WTC11 (cell line): Measurements from ENCODE around the gene AMN. TPM values are rescaled to one million over a fixed set of nuclear protein-coding genes. Genes with fewer than 3 reads are reported as not detected.

Source experiments
- ATAC-seq: fragments of 200-7000 bp; cut with Tn5 transposase; 2 replicates; pipeline ENCODE4 v1.10.0; 2021; ENCODE audit warnings: mild to moderate bottlenecking, moderate library complexity
- CTCF ChIA-PET: fragments of 300-600 bp; sonication (Branson Sonifier 250); formaldehyde crosslinking; loops from one replicate; lab custom pipeline; 2021; ENCODE audit warnings: antibody characterized with exemption; lab: Charles Lee
- POLR2A ChIA-PET: fragments of 350-600 bp; sonication (Branson Sonifier 250); formaldehyde crosslinking; loops from one replicate; lab custom pipeline; 2021; ENCODE audit warnings: antibody characterized with exemption; lab: Charles Lee
- DNase-seq: peaks from one replicate; pipeline ENCODE4 v3.0.0; 2021; ENCODE audit warnings: low spot score
- H3K27ac Mint-ChIP-seq: 2 replicates; pipeline ENCODE4 v1.8.0; 2021; ENCODE audit warnings: mixed read lengths
- H3K27me3 Mint-ChIP-seq: 2 replicates; pipeline ENCODE4 v1.8.0; 2021; ENCODE audit warnings: low read depth, mild to moderate bottlenecking, moderate library complexity, mixed read lengths
- H3K36me3 Mint-ChIP-seq: 2 replicates; pipeline ENCODE4 v1.8.0; 2021; ENCODE audit warnings: mixed read lengths
- H3K4me1 Mint-ChIP-seq: 2 replicates; pipeline ENCODE4 v1.8.0; 2022; ENCODE audit warnings: mixed read lengths
- H3K4me3 Mint-ChIP-seq: 2 replicates; pipeline ENCODE4 v1.8.0; 2021; ENCODE audit warnings: mild to moderate bottlenecking, moderate library complexity, mixed read lengths
- H3K9me3 Mint-ChIP-seq: 2 replicates; pipeline ENCODE4 v1.8.0; 2021; ENCODE audit warnings: mixed read lengths
- ATF3 ChIP-seq: sonication (generic); formaldehyde crosslinking; conservative IDR thresholded peaks from 2 replicates; pipeline ENCODE4 v1.8.1; 2022; ENCODE audit warnings: mild to moderate bottlenecking, missing genetic modification reagents
- CTCF ChIP-seq: fragments of 200-600 bp; IDR thresholded peaks from 2 replicates; pipeline ENCODE4 v1.8.0; 2022; ENCODE audit warnings: antibody characterized with exemption
- E2F5 ChIP-seq: sonication (generic); formaldehyde crosslinking; IDR thresholded peaks from 2 replicates; pipeline ENCODE4 v1.8.1; 2022; ENCODE audit warnings: mild to moderate bottlenecking, moderate library complexity, missing genetic modification reagents
- ELF4 ChIP-seq: sonication (generic); formaldehyde crosslinking; IDR thresholded peaks from 2 replicates; pipeline ENCODE4 v1.8.1; 2022; ENCODE audit warnings: low read depth, mild to moderate bottlenecking, moderate library complexity, missing genetic modification reagents
- ESRRA ChIP-seq: sonication (generic); formaldehyde crosslinking; IDR thresholded peaks from 2 replicates; pipeline ENCODE4 v1.8.1; 2022; ENCODE audit warnings: mild to moderate bottlenecking, missing genetic modification reagents, borderline replicate concordance
- FOXJ3 ChIP-seq: sonication (generic); formaldehyde crosslinking; IDR thresholded peaks from 2 replicates; pipeline ENCODE4 v1.9.0; 2021; ENCODE audit warnings: missing genetic modification reagents, mild to moderate bottlenecking, borderline replicate concordance
- GRHL2 ChIP-seq: fragments of 250-450 bp; sonication (Bioruptor Pico); IDR thresholded peaks from 2 replicates; pipeline ENCODE4 v1.8.0; 2022; ENCODE audit warnings: mild to moderate bottlenecking, moderate library complexity; ENCODE audit not compliant: insufficient replicate concordance, severe bottlenecking
- GTF2I ChIP-seq: fragments of 250-450 bp; sonication (Bioruptor Pico); conservative IDR thresholded peaks from 2 replicates; pipeline ENCODE4 v1.4.0; 2021; ENCODE audit warnings: mild to moderate bottlenecking
- HMGA2 ChIP-seq: fragments of 250-450 bp; sonication (Bioruptor Pico); IDR thresholded peaks from 2 replicates; pipeline ENCODE4 v1.4.0; 2021; ENCODE audit warnings: mild to moderate bottlenecking, moderate library complexity
- HMGXB4 ChIP-seq: sonication (generic); formaldehyde crosslinking; IDR thresholded peaks from 2 replicates; pipeline ENCODE4 v1.8.1; 2023; ENCODE audit warnings: mild to moderate bottlenecking, moderate library complexity, missing genetic modification reagents
- NFYB ChIP-seq: sonication (generic); formaldehyde crosslinking; conservative IDR thresholded peaks from 2 replicates; pipeline ENCODE4 v1.8.0; 2022; ENCODE audit warnings: low read depth, missing genetic modification reagents
- NR1H2 ChIP-seq: sonication (generic); formaldehyde crosslinking; IDR thresholded peaks from 2 replicates; pipeline ENCODE4 v1.9.0; 2021; ENCODE audit warnings: mild to moderate bottlenecking, moderate library complexity, missing genetic modification reagents
- OVOL2 ChIP-seq: fragments of 250-450 bp; sonication (Bioruptor Pico); IDR thresholded peaks from 2 replicates; pipeline ENCODE4 v1.9.0; 2021; ENCODE audit warnings: mild to moderate bottlenecking, borderline replicate concordance
- RELA ChIP-seq: sonication (generic); formaldehyde crosslinking; IDR thresholded peaks from 2 replicates; pipeline ENCODE4 v1.8.1; 2022; ENCODE audit warnings: missing genetic modification reagents, mild to moderate bottlenecking, borderline replicate concordance
- TCF7 ChIP-seq: sonication (generic); formaldehyde crosslinking; IDR thresholded peaks from 2 replicates; pipeline ENCODE4 v1.8.0; 2022; ENCODE audit warnings: mild to moderate bottlenecking, low read depth, missing genetic modification reagents, moderate library complexity
- TP53 ChIP-seq: sonication (generic); formaldehyde crosslinking; IDR thresholded peaks from 2 replicates; pipeline ENCODE4 v1.8.1; 2023; ENCODE audit warnings: mild to moderate bottlenecking, missing genetic modification reagents
- ZNF138 ChIP-seq: sonication (generic); formaldehyde crosslinking; conservative IDR thresholded peaks from 2 replicates; pipeline ENCODE4 v1.8.1; 2022; ENCODE audit warnings: mild to moderate bottlenecking, moderate library complexity, missing genetic modification reagents
- ZNF396 ChIP-seq: fragments of 250-450 bp; sonication (Bioruptor Pico); IDR thresholded peaks from 2 replicates; pipeline ENCODE4 v1.8.0; 2021; ENCODE audit warnings: mild to moderate bottlenecking, moderate library complexity, borderline replicate concordance
- ZNF416 ChIP-seq: fragments of 250-450 bp; sonication (Bioruptor Pico); IDR thresholded peaks from 2 replicates; pipeline ENCODE4 v1.9.0; 2021; ENCODE audit warnings: mild to moderate bottlenecking, inconsistent platforms
- ZNF423 ChIP-seq: fragments of 250-450 bp; sonication (Bioruptor Pico); IDR thresholded peaks from 2 replicates; pipeline ENCODE4 v2.1.2; 2022; ENCODE audit warnings: mild to moderate bottlenecking, moderate library complexity
- ZNF671 ChIP-seq: fragments of 250-450 bp; sonication (Bioruptor Pico); IDR thresholded peaks from 2 replicates; pipeline ENCODE4 v1.8.0; 2021; ENCODE audit warnings: mild to moderate bottlenecking
- total RNA-seq: library from RNA; stranded (reverse); gene quantifications from 3 replicates; pipeline ENCODE4 v1.2.3, GENCODE V29; 2021
- TF ChIP-seq, protein P1 (sequence below): sonication (generic); formaldehyde crosslinking; IDR thresholded peaks from 2 replicates; pipeline ENCODE4 v1.8.1; 2022; ENCODE audit warnings: mild to moderate bottlenecking, missing genetic modification reagents, moderate library complexity, borderline replicate concordance
- TF ChIP-seq, protein P2 (sequence below): sonication (generic); formaldehyde crosslinking; IDR thresholded peaks from 2 replicates; pipeline ENCODE4 v1.8.1; 2022; ENCODE audit warnings: missing genetic modification reagents, borderline replicate concordance
- TF ChIP-seq, protein P3 (sequence below): sonication (generic); formaldehyde crosslinking; IDR thresholded peaks from 2 replicates; pipeline ENCODE4 v1.8.0; 2022; ENCODE audit warnings: mild to moderate bottlenecking, missing genetic modification reagents
- TF ChIP-seq, protein P4 (sequence below): fragments of 250-450 bp; sonication (Bioruptor Pico); IDR thresholded peaks from 2 replicates; pipeline ENCODE4 v1.9.0; 2021; ENCODE audit warnings: mild to moderate bottlenecking
- TF ChIP-seq, protein P5 (sequence below): sonication (generic); formaldehyde crosslinking; IDR thresholded peaks from 2 replicates; pipeline ENCODE4 v1.8.1; 2023; ENCODE audit warnings: mild to moderate bottlenecking, missing genetic modification reagents, moderate library complexity

The AMN gene
- total RNA-seq, 1 experiment from 2014 or later, result 2.8 TPM

- no peak overlapping the region for H3K27ac Mint-ChIP-seq
- DNase-seq (no peak), ATAC-seq (no peak)
- no peak overlapping the region for H3K4me3 Mint-ChIP-seq
- CTCF ChIA-PET, result interaction anchor here (0.5 to 0.9 kb wide), 2 partner anchors 275 to 295 kb away, joined by 3 to 4 read pairs; no protein-coding TSS in a partner anchor
- peaks cover 74% of the 10 kb centered on the region for H3K36me3 Mint-ChIP-seq
- H3K27me3 Mint-ChIP-seq, result no peaks in the 10 kb centered on the region
- H3K9me3 Mint-ChIP-seq, result no peaks in the 10 kb centered on the region
- TF ChIP-seq NR1H2 (CRISPR knock-in tag) (no peak), OVOL2 (CRISPR knock-in tag) (no peak), ZNF416 (CRISPR knock-in tag) (no peak), NFYB (CRISPR knock-in tag) (no peak), GRHL2 (no peak), E2F5 (CRISPR knock-in tag) (no peak), ZNF396 (no peak), GTF2I (CRISPR knock-in tag) (no peak), FOXJ3 (CRISPR knock-in tag) (no peak), ZNF423 (CRISPR knock-in tag) (no peak), ATF3 (CRISPR knock-in tag) (no peak), HMGA2 (CRISPR knock-in tag) (no peak), ESRRA (no peak)
- TF ChIP-seq, protein P1, sequence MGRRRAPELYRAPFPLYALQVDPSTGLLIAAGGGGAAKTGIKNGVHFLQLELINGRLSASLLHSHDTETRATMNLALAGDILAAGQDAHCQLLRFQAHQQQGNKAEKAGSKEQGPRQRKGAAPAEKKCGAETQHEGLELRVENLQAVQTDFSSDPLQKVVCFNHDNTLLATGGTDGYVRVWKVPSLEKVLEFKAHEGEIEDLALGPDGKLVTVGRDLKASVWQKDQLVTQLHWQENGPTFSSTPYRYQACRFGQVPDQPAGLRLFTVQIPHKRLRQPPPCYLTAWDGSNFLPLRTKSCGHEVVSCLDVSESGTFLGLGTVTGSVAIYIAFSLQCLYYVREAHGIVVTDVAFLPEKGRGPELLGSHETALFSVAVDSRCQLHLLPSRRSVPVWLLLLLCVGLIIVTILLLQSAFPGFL (CRISPR knock-in tag), result no peak
- TF ChIP-seq, protein P2, sequence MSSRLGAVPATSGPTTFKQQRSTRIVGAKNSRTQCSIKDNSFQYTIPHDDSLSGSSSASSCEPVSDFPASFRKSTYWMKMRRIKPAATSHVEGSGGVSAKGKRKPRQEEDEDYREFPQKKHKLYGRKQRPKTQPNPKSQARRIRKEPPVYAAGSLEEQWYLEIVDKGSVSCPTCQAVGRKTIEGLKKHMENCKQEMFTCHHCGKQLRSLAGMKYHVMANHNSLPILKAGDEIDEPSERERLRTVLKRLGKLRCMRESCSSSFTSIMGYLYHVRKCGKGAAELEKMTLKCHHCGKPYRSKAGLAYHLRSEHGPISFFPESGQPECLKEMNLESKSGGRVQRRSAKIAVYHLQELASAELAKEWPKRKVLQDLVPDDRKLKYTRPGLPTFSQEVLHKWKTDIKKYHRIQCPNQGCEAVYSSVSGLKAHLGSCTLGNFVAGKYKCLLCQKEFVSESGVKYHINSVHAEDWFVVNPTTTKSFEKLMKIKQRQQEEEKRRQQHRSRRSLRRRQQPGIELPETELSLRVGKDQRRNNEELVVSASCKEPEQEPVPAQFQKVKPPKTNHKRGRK (CRISPR knock-in tag), result no peak
- TF ChIP-seq, protein P3, sequence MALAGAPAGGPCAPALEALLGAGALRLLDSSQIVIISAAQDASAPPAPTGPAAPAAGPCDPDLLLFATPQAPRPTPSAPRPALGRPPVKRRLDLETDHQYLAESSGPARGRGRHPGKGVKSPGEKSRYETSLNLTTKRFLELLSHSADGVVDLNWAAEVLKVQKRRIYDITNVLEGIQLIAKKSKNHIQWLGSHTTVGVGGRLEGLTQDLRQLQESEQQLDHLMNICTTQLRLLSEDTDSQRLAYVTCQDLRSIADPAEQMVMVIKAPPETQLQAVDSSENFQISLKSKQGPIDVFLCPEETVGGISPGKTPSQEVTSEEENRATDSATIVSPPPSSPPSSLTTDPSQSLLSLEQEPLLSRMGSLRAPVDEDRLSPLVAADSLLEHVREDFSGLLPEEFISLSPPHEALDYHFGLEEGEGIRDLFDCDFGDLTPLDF, result no peak
- H3K4me1 Mint-ChIP-seq, result no peaks in the 10 kb centered on the region
- POLR2A ChIA-PET, result no interaction called here
Measured at GRCh38 chr14:102969901-102970300, 47.4 kb downstream of the AMN start.

DNA sequence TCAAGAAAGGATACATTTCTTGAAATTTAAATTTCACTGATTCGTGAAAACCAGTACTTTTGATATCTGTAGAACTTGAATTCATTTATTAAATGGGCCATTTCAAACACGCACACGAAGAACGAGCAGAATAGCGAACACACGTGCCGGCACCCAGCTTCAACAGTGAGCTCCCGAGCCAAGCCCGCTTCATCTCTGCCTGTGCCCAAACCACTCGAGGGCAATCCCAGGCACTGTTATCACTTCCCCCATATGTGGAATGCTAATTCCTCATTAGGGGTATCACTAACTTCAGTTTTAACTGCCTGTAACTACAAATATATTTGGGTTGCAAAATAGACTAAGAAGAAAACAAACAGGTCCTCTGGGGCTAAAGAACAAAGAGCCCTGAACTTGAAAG lies 48.0 kb downstream of the AMN start:
- POLR2A ChIA-PET, result no interaction called here
- H3K27ac Mint-ChIP-seq, result no peak overlapping the region
- H3K4me1 Mint-ChIP-seq, result no peaks in the 10 kb centered on the region
- H3K36me3 Mint-ChIP-seq, result peaks cover 74% of the 10 kb centered on the region
- CTCF ChIA-PET, result interaction anchor here (0.5 to 0.9 kb wide), 2 partner anchors 276 to 296 kb away, joined by 3 to 4 read pairs; no protein-coding TSS in a partner anchor
- no peak overlapping the region for H3K4me3 Mint-ChIP-seq
- H3K9me3 Mint-ChIP-seq, result no peaks in the 10 kb centered on the region
- H3K27me3 Mint-ChIP-seq, result no peaks in the 10 kb centered on the region
- ATAC-seq, result no peak
- no peak for DNase-seq
- TF ChIP-seq NFYB (CRISPR knock-in tag), result no peak
- TF ChIP-seq CTCF, result no peak
- TF ChIP-seq HMGXB4 (CRISPR knock-in tag), result no peak
- no peak for TF ChIP-seq RELA
- no peak for TF ChIP-seq ELF4
- TF ChIP-seq NR1H2 (CRISPR knock-in tag), result no peak
- TF ChIP-seq TP53 (CRISPR knock-in tag), result no peak
- no peak for TF ChIP-seq TCF7
- TF ChIP-seq ZNF671 (CRISPR knock-in tag), result no peak
- TF ChIP-seq, protein P4, sequence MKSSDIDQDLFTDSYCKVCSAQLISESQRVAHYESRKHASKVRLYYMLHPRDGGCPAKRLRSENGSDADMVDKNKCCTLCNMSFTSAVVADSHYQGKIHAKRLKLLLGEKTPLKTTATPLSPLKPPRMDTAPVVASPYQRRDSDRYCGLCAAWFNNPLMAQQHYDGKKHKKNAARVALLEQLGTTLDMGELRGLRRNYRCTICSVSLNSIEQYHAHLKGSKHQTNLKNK (CRISPR knock-in tag), result no peak
- TF ChIP-seq, protein P5, sequence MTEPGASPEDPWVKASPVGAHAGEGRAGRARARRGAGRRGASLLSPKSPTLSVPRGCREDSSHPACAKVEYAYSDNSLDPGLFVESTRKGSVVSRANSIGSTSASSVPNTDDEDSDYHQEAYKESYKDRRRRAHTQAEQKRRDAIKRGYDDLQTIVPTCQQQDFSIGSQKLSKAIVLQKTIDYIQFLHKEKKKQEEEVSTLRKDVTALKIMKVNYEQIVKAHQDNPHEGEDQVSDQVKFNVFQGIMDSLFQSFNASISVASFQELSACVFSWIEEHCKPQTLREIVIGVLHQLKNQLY (CRISPR knock-in tag), result no peak
- TF ChIP-seq ZNF138 (CRISPR knock-in tag), result no peak
